ENCODE data around the gene CCL27. TPM values are rescaled to one million over a fixed set of nuclear protein-coding genes. Genes with fewer than 3 reads are reported as not detected.

The CCL27 gene
- total and polyA plus RNA-seq, 2 of the 8 experiments (the other 6 are each of a cell fraction or from before 2014, with no cell fraction given), result 0.42 TPM; not detected in 1

- POLR2A ChIA-PET (ENCODE audit: partially characterized antibody), result no interaction called here
- no peak for FAIRE-seq
Observed at GRCh38 chr9:34689512-34689911, 27.1 kb upstream of the CCL27 start.

More at GRCh38 chr9:34689512-34689911, 27.1 kb upstream of the CCL27 start:
- Histone ChIP-seq H2AK5ac (ENCODE audit: low read depth, low read length) (no peak overlapping the region), H2AFZ (ENCODE audit: low read length) (no peak overlapping the region), H3K27ac (ENCODE audit: low read depth, low read length) (no peak overlapping the region), H3K36me3 (ENCODE audit: control insufficient read depth in 2 of 4, insufficient read depth in 4 of 4, low read length in 3 of 4) (no peaks in the 10 kb centered on the region), H3K9me3 (ENCODE audit: insufficient read depth in 2 of 2, low read depth in 1 of 2, low read length in 1 of 2) (no peaks in the 10 kb centered on the region), H3K23me2 (ENCODE audit: low read depth, low read length) (no peaks in the 10 kb centered on the region; the same call in 1 of the 2 replicates), H3K27me3 (replicated peaks in 1 of 4; ENCODE audit: control insufficient read depth in 3 of 4, extremely low read depth in 1 of 4, insufficient read depth in 3 of 4, low read length in 3 of 4) (no peaks in the 10 kb centered on the region), H3K79me2 (ENCODE audit: control insufficient read depth in 1 of 2, insufficient read depth in 2 of 2, low read length in 2 of 2) (no peaks in the 10 kb centered on the region), H4K91ac (replicated peaks; ENCODE audit: insufficient read length, low read length) (no peak overlapping the region), H3K18ac (ENCODE audit: extremely low read depth, low read length) (no peak overlapping the region), H2BK5ac (ENCODE audit: low read depth, low read length) (no peak overlapping the region), H3K23ac (ENCODE audit: insufficient read length) (no peak overlapping the region), H2BK12ac (ENCODE audit: low read depth, low read length) (no peak overlapping the region), H2BK15ac (ENCODE audit: low read length) (no peak overlapping the region), H4K20me1 (replicated peaks in 1 of 2; ENCODE audit: control insufficient read depth in 1 of 2, insufficient read depth in 2 of 2, low read length in 2 of 2) (no peaks in the 10 kb centered on the region), H2BK120ac (replicated peaks; ENCODE audit: low read depth, low read length) (no peak overlapping the region), H3K4me3 (ENCODE audit: extremely low read depth in 1 of 4, insufficient read depth in 2 of 4, low read depth in 3 of 4, low read length in 4 of 4) (no peak overlapping the region), H3K4me2 (ENCODE audit: insufficient read depth in 1 of 2, low read depth in 2 of 2, low read length in 2 of 2) (no peak overlapping the region), H4K5ac (ENCODE audit: insufficient read length, low read depth, low read length) (no peak overlapping the region), H3K14ac (ENCODE audit: insufficient read length) (no peak overlapping the region), H3K4me1 (replicated peaks in 1 of 4; ENCODE audit: control insufficient read depth in 3 of 4, insufficient read depth in 4 of 4, low read length in 3 of 4) (peaks cover 0 to 3% (median 1%) of the 10 kb centered on the region in 4 experiments; a peak in 2 of 7 replicates), H3K79me1 (ENCODE audit: low read depth, low read length) (no peaks in the 10 kb centered on the region), H3K4ac (replicated peaks; ENCODE audit: insufficient read length, low read depth, low read length) (no peak overlapping the region), H2BK20ac (ENCODE audit: low read length) (no peak overlapping the region), H4K8ac (ENCODE audit: extremely low read depth, insufficient read depth, low read length) (no peak overlapping the region; the same call in 1 of the 2 replicates), H3K9ac (replicated peaks in 1 of 4; ENCODE audit: extremely low read depth in 1 of 4, low read depth in 3 of 4, low read length in 3 of 4) (no peak overlapping the region), H3K56ac (replicated peaks; ENCODE audit: insufficient read length, low read depth, low read length) (no peak overlapping the region)
- no peak for DNase-seq (ENCODE audit: low read depth in 1 of 2, low spot score in 2 of 2)
- CTCF ChIA-PET (ENCODE audit: partially characterized antibody), result interaction anchor here (1.7 to 12.6 kb wide), 2 partner anchors 12 to 14 kb away, joined by 8 to 147 read pairs; no protein-coding TSS in a partner anchor
- WGBS, 2 experiments (ENCODE audit: extremely low coverage in 1 of 2, insufficient coverage in 1 of 2, insufficient read length in 1 of 2, insufficient replicate concordance in 2 of 2, low coverage in 1 of 2, low lambda C conversion rate in 2 of 2, missing lambda C conversion rate in 1 of 2), result 96% methylated on average over 8 of the region's 8 CpGs; no CpG with 5 or more reads in 1 of the 2 experiments
- TF ChIP-seq ASH2L (IDR thresholded peaks at IDR 0.05; ENCODE audit: low read length), result peak; percentile 56
- TF ChIP-seq ATF2 (IDR thresholded peaks at IDR 0.05; ENCODE audit: low read length), result no peak

All from H1 (cell line).